GM23248 (cell line): ENCODE results near the gene TUBGCP6. TPM values are rescaled to one million over a fixed set of nuclear protein-coding genes. Genes with fewer than 3 reads are reported as not detected.

ENCODE experiments used
- DNase-seq: peaks from one replicate; pipeline ENCODE4 v3.0.0-alpha.2; 2015
- H2AFZ ChIP-seq: fragments of 200-600 bp; sonication (generic); 2 replicates; pipeline ENCODE4 v1.6.1; 2016; ENCODE audit warnings: antibody characterized with exemption
- H3F3A ChIP-seq: fragments of 200-600 bp; sonication (generic); 2 replicates; pipeline ENCODE4 v1.6.1; 2016; ENCODE audit warnings: mild to moderate bottlenecking, antibody characterized with exemption, mixed run types; ENCODE audit not compliant: insufficient read depth
- H3K27ac ChIP-seq: fragments of 200-600 bp; sonication (generic); 2 replicates; pipeline ENCODE4 v1.5.1; 2016; ENCODE audit warnings: mild to moderate bottlenecking
- H3K27me3 ChIP-seq: fragments of 200-600 bp; sonication (generic); replicated peaks from 2 replicates; pipeline ENCODE4 v1.6.1; 2016; ENCODE audit warnings: mild to moderate bottlenecking; ENCODE audit not compliant: insufficient read depth
- H3K36me3 ChIP-seq: fragments of 200-600 bp; sonication (generic); 2 replicates; pipeline ENCODE4 v1.6.1; 2016; ENCODE audit warnings: low read depth, mild to moderate bottlenecking
- H3K4me1 ChIP-seq: fragments of 200-600 bp; sonication (generic); 2 replicates; pipeline ENCODE4 v1.6.1; 2016; ENCODE audit warnings: mild to moderate bottlenecking; ENCODE audit not compliant: insufficient read depth
- H3K4me2 ChIP-seq: fragments of 200-600 bp; sonication (generic); one replicate; pipeline ENCODE4 v1.6.1; 2016; ENCODE audit warnings: mild to moderate bottlenecking; ENCODE audit not compliant: unreplicated experiment
- H3K4me3 ChIP-seq: fragments of 200-600 bp; sonication (generic); 2 replicates; pipeline ENCODE4 v1.5.1; 2016; ENCODE audit warnings: mild to moderate bottlenecking
- H3K79me2 ChIP-seq: fragments of 200-600 bp; sonication (generic); 2 replicates; pipeline ENCODE4 v1.6.1; 2016; ENCODE audit warnings: mild to moderate bottlenecking; ENCODE audit not compliant: insufficient read depth
- H3K9ac ChIP-seq: fragments of 200-600 bp; sonication (generic); 2 replicates; pipeline ENCODE4 v1.6.1; 2016; ENCODE audit warnings: mild to moderate bottlenecking
- H3K9me2 ChIP-seq: fragments of 200-600 bp; sonication (generic); 2 replicates; pipeline ENCODE4 v1.6.1; 2016; ENCODE audit warnings: mixed run types, mild to moderate bottlenecking, moderate library complexity; ENCODE audit not compliant: insufficient read depth
- H3K9me3 ChIP-seq: fragments of 200-600 bp; sonication (generic); one replicate; pipeline ENCODE4 v1.6.1; 2017; ENCODE audit warnings: low read depth
- H4K20me1 ChIP-seq: fragments of 200-600 bp; sonication (generic); 2 replicates; pipeline ENCODE4 v1.6.0; 2016; ENCODE audit not compliant: insufficient read depth
- EZH2 ChIP-seq: fragments of 200-600 bp; sonication (generic); IDR thresholded peaks from 2 replicates; pipeline ENCODE4 v1.6.1; 2018; ENCODE audit warnings: antibody characterized with exemption, mild to moderate bottlenecking; ENCODE audit not compliant: insufficient read depth, poor library complexity, severe bottlenecking
- EZH2phosphoT487 ChIP-seq: fragments of 200-600 bp; sonication (generic); IDR thresholded peaks from 2 replicates; pipeline ENCODE4 v1.6.1; 2018; ENCODE audit warnings: antibody characterized with exemption, moderate library complexity, mild to moderate bottlenecking, low read depth; ENCODE audit not compliant: insufficient read depth
- WGBS, 2 experiments: methylation state at CpG; one replicate each; pipeline ENCODE4 v1.1.6; 2015 to 2017; ENCODE audit warnings: low lambda C conversion rate in 2 of 2, low coverage in 1 of 2; ENCODE audit errors: missing lambda C conversion rate in 2 of 2; 5-methylcytosine and 5-hydroxymethylcytosine counted together
- in situ Hi-C: fragments of 300-500 bp; cut with MboI; formaldehyde crosslinking; loops from 2 replicates; pipeline ENCODE4 v1.15.0; 2020
- polyA plus RNA-seq: library from polyadenylated mRNA; unstranded; fragments of >200 nt; fragmentation: Nextera tagmentation; extraction: Ambion mirVana; gene quantifications from 2 replicates; pipeline ENCODE4 v1.2.1, GENCODE V29; 2016
- total RNA-seq: library from RNA; depleted of rRNA; stranded (reverse); fragments of >200 nt; shearing (Covaris generic); gene quantifications from 2 replicates; pipeline ENCODE4 v1.2.3, GENCODE V29; 2014

The TUBGCP6 gene
- total and polyA plus RNA-seq, 2 experiments from 2014 or later = 16.6 to 32.0 TPM

- Histone ChIP-seq H3K27ac (no peak overlapping the region), H3K36me3 (peaks cover 26% of the 10 kb centered on the region; the same call in 1 of the 2 replicates), H3K4me3 (no peak overlapping the region), H3K27me3 (no peaks in the 10 kb centered on the region), H2AFZ (no peak overlapping the region), H3K4me2 (no peak overlapping the region), H3K4me1 (no peaks in the 10 kb centered on the region), H3K9me2 (no peaks in the 10 kb centered on the region), H4K20me1 (no peaks in the 10 kb centered on the region), H3K79me2 (peaks cover 8% of the 10 kb centered on the region), H3F3A (peaks cover 10% of the 10 kb centered on the region; the same call in 1 of the 2 replicates), H3K9ac (no peak overlapping the region), H3K9me3 (no peaks in the 10 kb centered on the region)
- no peak for TF ChIP-seq EZH2
- TF ChIP-seq EZH2phosphoT487 = no peak
- in situ Hi-C loops = no loop called here
- no peak for DNase-seq
- 96% methylated on average over 31 to 47 of the region's 47 CpGs for WGBS, 2 experiments
Measured at GRCh38 chr22:50280708-50281383, 36.0 kb upstream of the TUBGCP6 start.

- Histone ChIP-seq H3K36me3 (peaks cover 30% of the 10 kb centered on the region; the same call in 1 of the 2 replicates), H3K9me2 (no peaks in the 10 kb centered on the region), H4K20me1 (no peaks in the 10 kb centered on the region), H3F3A (peaks cover 14% of the 10 kb centered on the region), H2AFZ (no peak overlapping the region), H3K4me3 (no peak overlapping the region), H3K4me2 (no peak overlapping the region), H3K9ac (no peak overlapping the region), H3K27ac (no peak overlapping the region), H3K4me1 (no peaks in the 10 kb centered on the region), H3K79me2 (peaks cover 5% of the 10 kb centered on the region; the same call in 1 of the 2 replicates), H3K9me3 (no peaks in the 10 kb centered on the region), H3K27me3 (no peaks in the 10 kb centered on the region)
- WGBS, 2 experiments = 97% methylated on average over 26 to 38 of the region's 38 CpGs
- in situ Hi-C loops = no loop called here
- DNase-seq = no peak
- no peak for TF ChIP-seq EZH2phosphoT487
- TF ChIP-seq EZH2 = no peak
Measured at GRCh38 chr22:50280022-50280707, 35.3 kb upstream of the TUBGCP6 start.

- peaks cover 18% of the 10 kb centered on the region for H3F3A ChIP-seq
- H3K27me3 ChIP-seq = no peaks in the 10 kb centered on the region
- H3K9ac ChIP-seq = no peak overlapping the region
- no peaks in the 10 kb centered on the region for H3K4me1 ChIP-seq
- TF ChIP-seq EZH2phosphoT487 (no peak), EZH2 (no peak)
- no peak for DNase-seq
- H2AFZ ChIP-seq = no peak overlapping the region
- no peak overlapping the region for H3K4me2 ChIP-seq
- H3K36me3 ChIP-seq = peaks cover 35% of the 10 kb centered on the region; the same call in 1 of the 2 replicates
- no peaks in the 10 kb centered on the region; the same call in 1 of the 2 replicates for H3K79me2 ChIP-seq
- H3K9me2 ChIP-seq = no peaks in the 10 kb centered on the region
- H3K4me3 ChIP-seq = no peak overlapping the region
- no peak overlapping the region for H3K27ac ChIP-seq
- in situ Hi-C loops = loop anchor here (10.0 kb wide), 1 partner anchor 56 kb away; no protein-coding TSS in a partner anchor
- H3K9me3 ChIP-seq = no peaks in the 10 kb centered on the region
- WGBS, 2 experiments = 90 to 93% methylated on average over 23 to 30 of the region's 30 CpGs
- H4K20me1 ChIP-seq = no peaks in the 10 kb centered on the region
Measured at GRCh38 chr22:50278956-50279619, 34.3 kb upstream of the TUBGCP6 start.

GRCh38 chr22:50278461-50278860, 33.6 kb upstream of the TUBGCP6 start:
- Histone ChIP-seq H2AFZ (no peak overlapping the region), H3K27ac (no peak overlapping the region), H3K36me3 (peaks cover 37% of the 10 kb centered on the region; the same call in 1 of the 2 replicates), H3K4me2 (no peak overlapping the region), H3K9me2 (no peaks in the 10 kb centered on the region), H3K4me1 (no peaks in the 10 kb centered on the region), H3K4me3 (no peak overlapping the region), H3K9ac (no peak overlapping the region), H3K9me3 (no peaks in the 10 kb centered on the region), H3F3A (peaks cover 18% of the 10 kb centered on the region), H4K20me1 (no peaks in the 10 kb centered on the region), H3K27me3 (no peaks in the 10 kb centered on the region), H3K79me2 (no peaks in the 10 kb centered on the region; the same call in 1 of the 2 replicates)
- TF ChIP-seq EZH2phosphoT487 (no peak), EZH2 (no peak)
- DNase-seq = no peak
- 96% methylated on average over 21 of the region's 21 CpGs for WGBS, 2 experiments
- in situ Hi-C loops = loop anchor here (10.0 kb wide), 1 partner anchor 56 kb away; no protein-coding TSS in a partner anchor
